AG04449 (cell line): Measurements from ENCODE around the gene LIN9.

Experiments
- CTCF ChIA-PET: fragments of 350-600 bp; formaldehyde crosslinking; extraction: SDS; loops from one replicate; lab custom pipeline; 2021; ENCODE audit warnings: antibody characterized with exemption; lab: Yijun Ruan, JAX
- POLR2A ChIA-PET: fragments of 400-600, 350-600 bp; formaldehyde crosslinking; extraction: SDS; loops from one replicate; lab custom pipeline; 2020; ENCODE audit warnings: antibody characterized with exemption, inconsistent platforms; lab: Yijun Ruan, JAX
- DNase-seq: peaks from one replicate; pipeline ENCODE4 v3.0.0-alpha.2; 2010; ENCODE audit warnings: low read depth, low spot score
- H3K4me3 ChIP-seq: 2 replicates; pipeline ENCODE4 v1.5.1; 2011; ENCODE audit warnings: low read depth, mild to moderate bottlenecking, control low read depth, low read length
- CTCF ChIP-seq: IDR thresholded peaks from one replicate; pipeline ENCODE4 v1.5.1; 2011; ENCODE audit warnings: mild to moderate bottlenecking, moderate library complexity, low read length, control low read depth, inconsistent platforms; ENCODE audit not compliant: insufficient read depth; ENCODE audit errors: missing control alignments

The LIN9 gene

GRCh38 chr1:226324479-226324878 is 15.5 kb upstream of the LIN9 start:
- no peak for TF ChIP-seq CTCF
- CTCF ChIA-PET, result no interaction called here
- no peak overlapping the region for H3K4me3 ChIP-seq
- DNase-seq, result no peak
- POLR2A ChIA-PET, result no interaction called here

GRCh38 chr1:226322986-226323385 is 14.0 kb upstream of the LIN9 start:
- H3K4me3 ChIP-seq, result no peak overlapping the region
- no peak for DNase-seq
- ChIA-PET POLR2A (no interaction called here), CTCF (interaction anchor here (1.0 to 1.2 kb wide), 2 partner anchors 10 to 13 kb away, joined by 3 to 5 read pairs; partner anchors contain the start of gene LIN9)
- no peak for TF ChIP-seq CTCF

- CTCF ChIA-PET, result interaction anchor here (1.2 kb wide), 1 partner anchor 12 kb away, joined by 4 read pairs; no protein-coding TSS in a partner anchor
These were observed 12.0 kb upstream of the LIN9 start for GRCh38 chr1:226320930-226321329.

GRCh38 chr1:226318471-226318870 is 9.5 kb upstream of the LIN9 start:
- DNase-seq, result no peak
- no peak for TF ChIP-seq CTCF
- no peak overlapping the region for H3K4me3 ChIP-seq
- ChIA-PET CTCF (interaction anchor here (1.5 kb wide), 1 partner anchor 15 kb away, joined by 3 read pairs; no protein-coding TSS in a partner anchor), POLR2A (no interaction called here)

More at GRCh38 chr1:226320930-226321329, 12.0 kb upstream of the LIN9 start:
- POLR2A ChIA-PET, result no interaction called here
- no peak for DNase-seq
- no peak for TF ChIP-seq CTCF
- H3K4me3 ChIP-seq, result no peak overlapping the region

GRCh38 chr1:226314055-226314454 is 5.1 kb upstream of the LIN9 start:
- TF ChIP-seq CTCF, result no peak
- POLR2A ChIA-PET, result no interaction called here

GRCh38 chr1:226312065-226312464 is 3.1 kb upstream of the LIN9 start:
- no peak for TF ChIP-seq CTCF

More at GRCh38 chr1:226314055-226314454, 5.1 kb upstream of the LIN9 start:
- DNase-seq, result no peak
- H3K4me3 ChIP-seq, result no peak overlapping the region
- CTCF ChIA-PET, result no interaction called here

More at GRCh38 chr1:226312065-226312464, 3.1 kb upstream of the LIN9 start:
- H3K4me3 ChIP-seq, result no peak overlapping the region
- no peak for DNase-seq
- POLR2A ChIA-PET, result no interaction called here
- CTCF ChIA-PET, result no interaction called here
